HEK293 (cell line): ENCODE results near the gene PIK3AP1.

Experiments
- GLIS2 ChIP-seq: fragments of 450-650 bp; formaldehyde crosslinking; IDR thresholded peaks from 2 replicates; pipeline ENCODE4 v1.5.1; 2016; ENCODE audit warnings: missing biosample characterization, missing genetic modification characterization
- KLF9 ChIP-seq: fragments of 450-650 bp; formaldehyde crosslinking; IDR thresholded peaks from 2 replicates; pipeline ENCODE4 v1.5.1; 2016; ENCODE audit warnings: missing biosample characterization, missing genetic modification characterization, low read depth
- MEIS1 ChIP-seq: sonication (generic); formaldehyde crosslinking; IDR thresholded peaks from 2 replicates; pipeline ENCODE4 v1.8.1; 2022; ENCODE audit warnings: missing genetic modification reagents, mild to moderate bottlenecking, borderline replicate concordance
- PBX3 ChIP-seq: sonication (generic); formaldehyde crosslinking; IDR thresholded peaks from 2 replicates; pipeline ENCODE4 v1.8.1; 2022; ENCODE audit warnings: mild to moderate bottlenecking, moderate library complexity, missing genetic modification reagents
- REST ChIP-seq: fragments of 450-650 bp; formaldehyde crosslinking; IDR thresholded peaks from 2 replicates; pipeline ENCODE4 v1.5.1; 2016; ENCODE audit warnings: missing biosample characterization, missing genetic modification characterization
- ZBTB11 ChIP-seq: fragments of 450-650 bp; formaldehyde crosslinking; conservative IDR thresholded peaks from 2 replicates; pipeline ENCODE4 v1.5.1; 2016; ENCODE audit warnings: low read depth, missing biosample characterization, missing genetic modification characterization
- ZBTB20 ChIP-seq: fragments of 450-650 bp; formaldehyde crosslinking; IDR thresholded peaks from 2 replicates; pipeline ENCODE4 v1.5.1; 2016; ENCODE audit warnings: missing biosample characterization, missing genetic modification characterization
- ZEB2 ChIP-seq: fragments of 450-650 bp; formaldehyde crosslinking; IDR thresholded peaks from 2 replicates; pipeline ENCODE4 v1.5.1; 2016; ENCODE audit warnings: missing biosample characterization, missing genetic modification characterization
- ZNF112 ChIP-seq: fragments of 450-650 bp; formaldehyde crosslinking; IDR thresholded peaks from 2 replicates; pipeline ENCODE4 v1.5.0; 2017; ENCODE audit warnings: missing biosample characterization, missing genetic modification characterization
- ZNF138 ChIP-seq: fragments of 450-650 bp; formaldehyde crosslinking; IDR thresholded peaks from 2 replicates; pipeline ENCODE4 v1.5.1; 2016; ENCODE audit warnings: missing biosample characterization, missing genetic modification characterization, borderline replicate concordance
- ZNF366 ChIP-seq: fragments of 450-650 bp; formaldehyde crosslinking; conservative IDR thresholded peaks from 2 replicates; pipeline ENCODE4 v1.5.1; 2016; ENCODE audit warnings: missing biosample characterization, missing genetic modification characterization
- TF ChIP-seq, protein P1 (sequence below): fragments of 450-650 bp; formaldehyde crosslinking; IDR thresholded peaks from 2 replicates; pipeline ENCODE4 v1.5.1; 2016; ENCODE audit warnings: missing biosample characterization, missing genetic modification characterization
- TF ChIP-seq, protein P2 (sequence below): fragments of 450-650 bp; formaldehyde crosslinking; IDR thresholded peaks from 2 replicates; pipeline ENCODE4 v1.5.1; 2017; ENCODE audit warnings: missing biosample characterization, missing genetic modification characterization

DNA sequence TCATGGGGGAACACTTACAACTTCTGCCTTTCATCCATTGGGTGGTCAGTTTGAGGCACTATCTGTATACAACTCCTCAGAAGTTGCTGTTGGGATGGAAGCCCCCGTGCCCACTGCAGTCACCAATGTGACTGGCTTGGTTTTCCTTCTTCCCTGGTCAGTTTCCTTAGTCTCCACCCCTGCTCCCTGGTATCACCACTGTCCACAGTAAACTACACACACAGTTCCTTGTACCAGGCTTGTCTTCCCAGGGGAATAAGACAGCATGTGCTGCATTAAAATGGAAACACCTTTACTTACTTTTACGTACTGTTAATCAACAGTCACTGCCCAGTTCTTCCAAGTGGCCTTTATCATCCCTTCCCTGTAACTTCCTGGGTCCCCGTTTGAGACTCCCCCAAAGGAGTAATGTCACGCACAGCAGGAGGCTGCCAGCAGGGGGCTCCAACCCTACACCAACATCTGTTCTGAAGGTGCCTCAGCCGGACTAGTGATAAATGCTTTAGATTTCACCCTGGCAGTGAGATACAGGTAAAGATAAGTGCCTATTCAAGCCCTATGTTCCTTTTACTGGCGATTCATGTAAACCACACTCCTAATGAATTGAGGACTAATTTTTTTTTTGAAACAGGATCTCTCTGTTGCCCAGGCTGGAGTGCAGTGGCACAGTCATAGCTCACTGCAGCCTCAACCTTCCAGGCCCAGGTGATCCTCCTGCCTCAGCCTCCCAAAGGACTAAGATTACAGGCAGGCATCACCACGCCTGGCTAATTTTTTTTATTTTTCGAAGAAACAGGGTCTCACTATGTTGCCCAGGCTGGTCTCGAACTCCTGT is 45.3 kb upstream of the PIK3AP1 start:
- TF ChIP-seq, protein P1, sequence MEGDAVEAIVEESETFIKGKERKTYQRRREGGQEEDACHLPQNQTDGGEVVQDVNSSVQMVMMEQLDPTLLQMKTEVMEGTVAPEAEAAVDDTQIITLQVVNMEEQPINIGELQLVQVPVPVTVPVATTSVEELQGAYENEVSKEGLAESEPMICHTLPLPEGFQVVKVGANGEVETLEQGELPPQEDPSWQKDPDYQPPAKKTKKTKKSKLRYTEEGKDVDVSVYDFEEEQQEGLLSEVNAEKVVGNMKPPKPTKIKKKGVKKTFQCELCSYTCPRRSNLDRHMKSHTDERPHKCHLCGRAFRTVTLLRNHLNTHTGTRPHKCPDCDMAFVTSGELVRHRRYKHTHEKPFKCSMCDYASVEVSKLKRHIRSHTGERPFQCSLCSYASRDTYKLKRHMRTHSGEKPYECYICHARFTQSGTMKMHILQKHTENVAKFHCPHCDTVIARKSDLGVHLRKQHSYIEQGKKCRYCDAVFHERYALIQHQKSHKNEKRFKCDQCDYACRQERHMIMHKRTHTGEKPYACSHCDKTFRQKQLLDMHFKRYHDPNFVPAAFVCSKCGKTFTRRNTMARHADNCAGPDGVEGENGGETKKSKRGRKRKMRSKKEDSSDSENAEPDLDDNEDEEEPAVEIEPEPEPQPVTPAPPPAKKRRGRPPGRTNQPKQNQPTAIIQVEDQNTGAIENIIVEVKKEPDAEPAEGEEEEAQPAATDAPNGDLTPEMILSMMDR (tag by site-specific recombination) = peak; percentile 63
- no peak for TF ChIP-seq ZNF138 (tag by site-specific recombination)
- TF ChIP-seq ZBTB20 = no peak
- no peak for TF ChIP-seq MEIS1 (CRISPR knock-in tag)
- TF ChIP-seq, protein P2, sequence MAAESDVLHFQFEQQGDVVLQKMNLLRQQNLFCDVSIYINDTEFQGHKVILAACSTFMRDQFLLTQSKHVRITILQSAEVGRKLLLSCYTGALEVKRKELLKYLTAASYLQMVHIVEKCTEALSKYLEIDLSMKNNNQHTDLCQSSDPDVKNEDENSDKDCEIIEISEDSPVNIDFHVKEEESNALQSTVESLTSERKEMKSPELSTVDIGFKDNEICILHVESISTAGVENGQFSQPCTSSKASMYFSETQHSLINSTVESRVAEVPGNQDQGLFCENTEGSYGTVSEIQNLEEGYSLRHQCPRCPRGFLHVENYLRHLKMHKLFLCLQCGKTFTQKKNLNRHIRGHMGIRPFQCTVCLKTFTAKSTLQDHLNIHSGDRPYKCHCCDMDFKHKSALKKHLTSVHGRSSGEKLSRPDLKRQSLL (tag by site-specific recombination) = no peak
- TF ChIP-seq GLIS2 (tag by site-specific recombination) = no peak
- TF ChIP-seq ZNF366 (tag by site-specific recombination) = no peak
- no peak for TF ChIP-seq ZBTB11 (tag by site-specific recombination)
- TF ChIP-seq REST = no peak
- no peak for TF ChIP-seq PBX3 (CRISPR knock-in tag)
- no peak for TF ChIP-seq ZEB2 (tag by site-specific recombination)
- TF ChIP-seq KLF9 (tag by site-specific recombination) = no peak
- TF ChIP-seq ZNF112 (tag by site-specific recombination) = no peak
